Effector memory CD4-positive, alpha-beta T cell (primary cell): Measurements from ENCODE around the gene CNOT10.
"Not testable (repeated sequence)": the region's sequence is repeated elsewhere in the genome, so short reads cannot be mapped to it uniquely, and the experiment has no call there.

Experiments used
- DNase-seq, 3 donors: peaks; one replicate each; pipeline ENCODE4 v3.0.0-alpha.2; 2020
- H3K27ac ChIP-seq: 2 replicates; pipeline ENCODE4 v1.7.0; 2013; ENCODE audit warnings: mild to moderate bottlenecking, low read length, moderate library complexity; ENCODE audit not compliant: insufficient read depth, poor library complexity, severe bottlenecking
- H3K27me3 ChIP-seq: replicated peaks from 2 replicates; pipeline ENCODE4 v1.7.0; 2013; ENCODE audit warnings: mild to moderate bottlenecking, low read length; ENCODE audit not compliant: insufficient read depth, control insufficient read depth, poor library complexity, severe bottlenecking
- H3K36me3 ChIP-seq: 2 replicates; pipeline ENCODE4 v1.7.0; 2013; ENCODE audit warnings: mild to moderate bottlenecking, low read length, moderate library complexity; ENCODE audit not compliant: control insufficient read depth, insufficient read depth
- H3K4me1 ChIP-seq: 2 replicates; pipeline ENCODE4 v1.7.0; 2013; ENCODE audit warnings: low read length, mild to moderate bottlenecking; ENCODE audit not compliant: control insufficient read depth, insufficient read depth, poor library complexity, severe bottlenecking
- H3K4me3 ChIP-seq: 2 replicates; pipeline ENCODE4 v1.7.0; 2013; ENCODE audit warnings: low read length, low read depth, mild to moderate bottlenecking; ENCODE audit not compliant: insufficient read depth, poor library complexity, severe bottlenecking
- H3K9me3 ChIP-seq: 2 replicates; pipeline ENCODE4 v1.7.0; 2013; ENCODE audit warnings: mild to moderate bottlenecking, low read length, moderate library complexity; ENCODE audit not compliant: control insufficient read depth

The CNOT10 gene

DNA sequence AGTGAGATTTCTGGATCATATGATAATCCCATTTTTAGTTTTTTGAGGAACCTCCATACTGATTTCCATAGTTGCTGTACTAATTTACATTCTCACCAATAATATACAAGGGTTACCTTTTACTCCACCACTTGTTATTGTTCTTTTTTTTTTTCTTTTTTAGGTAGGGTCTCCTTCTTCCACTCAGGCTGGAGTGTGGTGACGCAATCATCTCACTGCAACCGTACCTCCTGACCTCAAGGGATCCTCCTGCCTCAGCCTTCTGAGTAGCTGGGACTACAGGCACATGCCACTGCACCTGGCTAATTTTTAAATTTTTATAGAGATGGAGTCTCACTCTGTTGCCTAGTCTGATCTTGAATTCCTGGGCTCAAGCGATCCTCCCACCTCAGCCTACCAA is 24.4 kb upstream of the CNOT10 start:
- Histone ChIP-seq H3K27ac (no peak overlapping the region), H3K36me3 (no peaks in the 10 kb centered on the region)

DNA sequence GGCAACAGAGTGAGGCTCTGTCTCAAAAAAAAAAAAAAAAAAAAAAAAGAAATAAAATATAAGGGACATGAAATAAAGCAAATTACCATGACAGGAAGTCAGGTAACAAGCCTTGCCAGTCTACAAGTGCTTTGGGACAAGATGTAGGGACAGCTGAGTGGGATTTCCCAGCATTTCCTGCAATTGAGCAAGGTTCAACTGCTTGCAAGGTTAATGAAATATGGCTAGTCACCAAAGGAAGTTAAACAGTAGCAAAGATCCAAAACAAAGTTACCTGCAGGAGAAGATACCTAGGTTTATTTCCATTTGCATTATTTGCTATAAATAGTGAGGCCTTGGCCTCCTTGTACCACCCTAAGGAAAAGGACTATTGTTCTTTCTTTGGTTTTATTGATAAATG is 22.3 kb upstream of the CNOT10 start:
- no peaks in the 10 kb centered on the region for H3K27me3 ChIP-seq
- H3K4me3 ChIP-seq: no peak overlapping the region
- no peak overlapping the region for H3K27ac ChIP-seq
- H3K4me1 ChIP-seq: no peaks in the 10 kb centered on the region
- H3K9me3 ChIP-seq: no peaks in the 10 kb centered on the region
- DNase-seq: no peak
- H3K36me3 ChIP-seq: no peaks in the 10 kb centered on the region

More for the DNA sequence above, 24.4 kb upstream of the CNOT10 start:
- H3K4me1 ChIP-seq: no peaks in the 10 kb centered on the region
- H3K9me3 ChIP-seq: no peaks in the 10 kb centered on the region
- no peak for DNase-seq
- no peak overlapping the region for H3K4me3 ChIP-seq
- no peaks in the 10 kb centered on the region for H3K27me3 ChIP-seq

DNA sequence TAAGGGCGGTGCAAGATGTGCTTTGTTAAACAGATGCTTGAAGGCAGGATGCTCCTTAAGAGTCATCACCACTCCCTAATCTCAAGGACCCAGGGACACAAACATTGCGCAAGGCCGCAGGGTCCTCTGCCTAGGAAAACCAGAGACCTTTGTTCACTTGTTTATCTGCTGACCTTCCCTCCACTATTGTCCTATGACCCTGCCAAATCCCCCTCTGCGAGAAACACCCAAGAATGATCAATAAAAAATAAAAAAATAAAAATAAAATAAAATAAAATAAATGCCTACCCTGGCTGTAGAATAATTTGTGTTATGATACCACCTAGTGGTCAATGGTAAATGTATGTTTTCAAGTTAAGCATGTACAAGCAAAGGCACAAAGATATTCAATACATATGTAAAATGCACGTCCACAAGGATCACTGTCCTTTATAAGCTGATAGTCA is 20.3 kb upstream of the CNOT10 start:
- H3K27ac ChIP-seq, H3K4me3 ChIP-seq, H3K36me3 ChIP-seq, H3K9me3 ChIP-seq, DNase-seq, H3K4me1 ChIP-seq, H3K27me3 ChIP-seq: not testable (repeated sequence)

DNA sequence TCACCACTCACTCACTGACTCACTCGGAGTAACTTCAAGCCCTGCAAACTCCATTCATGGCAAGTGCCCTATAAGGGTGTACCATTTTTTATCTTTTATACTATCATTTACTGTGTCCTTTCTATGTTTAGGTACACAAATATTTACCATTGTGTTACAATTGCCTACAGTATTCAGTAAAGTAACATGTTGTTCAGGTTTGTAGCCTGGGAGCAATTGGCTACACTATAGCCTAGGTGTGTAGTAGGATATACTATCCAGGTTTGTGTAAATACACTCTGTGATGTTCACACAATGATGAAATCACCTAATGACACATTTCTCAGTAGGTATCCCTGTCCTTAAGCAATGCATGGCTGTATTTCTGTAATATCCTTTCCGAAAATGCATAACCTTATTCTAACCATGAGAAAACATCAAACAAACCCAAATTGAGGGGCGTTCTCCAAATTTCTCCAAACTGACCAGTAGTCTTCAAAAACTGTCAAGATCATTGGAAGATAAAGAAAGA is 17.9 kb upstream of the CNOT10 start:
- Histone ChIP-seq H3K36me3 (no peaks in the 10 kb centered on the region), H3K4me3 (no peak overlapping the region), H3K27me3 (no peaks in the 10 kb centered on the region), H3K9me3 (no peaks in the 10 kb centered on the region), H3K4me1 (no peaks in the 10 kb centered on the region), H3K27ac (no peak overlapping the region)
- no peak for DNase-seq

DNA sequence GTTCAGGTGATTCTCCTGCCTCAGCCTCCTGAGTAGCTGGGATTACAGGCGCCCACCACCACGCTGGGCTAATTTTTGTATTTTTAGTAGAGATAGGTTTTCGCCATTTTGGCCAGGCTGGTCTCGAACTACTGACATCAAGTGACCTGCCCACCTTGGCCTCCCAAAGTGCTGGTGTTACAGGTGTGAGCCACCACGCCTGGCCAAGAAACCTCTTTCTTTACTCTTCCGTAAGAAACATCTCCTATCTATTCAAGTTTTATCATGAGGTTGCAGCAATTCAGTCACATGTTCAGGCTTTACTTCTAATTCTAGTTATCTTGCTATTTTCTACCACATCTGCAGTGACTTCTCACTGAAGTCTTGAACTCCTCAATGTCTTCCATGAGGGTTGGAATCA is 15.8 kb upstream of the CNOT10 start:
- DNase-seq, H3K36me3 ChIP-seq, H3K27me3 ChIP-seq, H3K4me1 ChIP-seq, H3K9me3 ChIP-seq, H3K4me3 ChIP-seq, H3K27ac ChIP-seq: not testable (repeated sequence)

DNA sequence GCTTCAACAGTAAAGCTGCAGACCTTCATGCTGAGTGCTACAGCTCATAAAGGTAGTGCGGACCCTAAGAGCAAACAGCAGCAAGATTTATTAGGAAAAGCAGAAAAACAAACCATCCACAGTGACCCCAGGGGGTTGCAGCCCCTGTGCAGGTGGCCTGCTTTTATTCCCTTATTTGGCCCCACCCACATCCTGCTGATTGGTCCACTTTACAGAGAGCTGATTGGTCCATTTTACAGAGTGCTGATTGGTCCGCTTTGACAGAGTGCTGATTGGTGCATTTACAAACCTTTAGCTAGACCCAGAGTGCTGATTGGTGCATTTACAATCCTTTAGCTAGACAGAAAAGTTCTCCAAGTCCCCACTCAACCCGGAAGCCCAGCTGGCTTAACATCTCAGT is 11.3 kb upstream of the CNOT10 start:
- not testable (repeated sequence) for H3K36me3 ChIP-seq, DNase-seq, H3K27me3 ChIP-seq, H3K4me1 ChIP-seq, H3K9me3 ChIP-seq, H3K4me3 ChIP-seq, H3K27ac ChIP-seq

DNA sequence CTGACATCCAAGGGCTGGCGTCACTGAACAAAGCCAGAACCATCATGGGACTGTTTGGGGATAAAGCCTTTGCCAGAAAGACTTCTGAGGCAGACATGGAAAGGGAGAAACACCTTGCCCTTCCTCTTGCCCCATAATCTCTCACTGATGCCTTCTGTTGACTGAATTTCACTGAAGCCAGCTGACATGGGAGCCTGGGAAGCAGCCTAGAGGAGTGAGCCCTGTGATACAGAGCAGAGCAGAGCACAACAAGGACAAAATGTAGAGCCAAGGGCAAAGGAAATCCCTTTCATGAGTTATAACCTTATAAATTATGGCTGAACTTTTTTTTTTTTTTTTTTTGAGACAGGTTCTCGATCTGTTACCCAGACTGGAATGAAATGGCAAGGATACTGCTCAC is 9.8 kb upstream of the CNOT10 start:
- DNase-seq: no peak
- no peak overlapping the region for H3K27ac ChIP-seq
- no peaks in the 10 kb centered on the region for H3K4me1 ChIP-seq
- no peaks in the 10 kb centered on the region for H3K27me3 ChIP-seq
- no peak overlapping the region for H3K4me3 ChIP-seq
- no peaks in the 10 kb centered on the region for H3K9me3 ChIP-seq
- H3K36me3 ChIP-seq: no peaks in the 10 kb centered on the region

DNA sequence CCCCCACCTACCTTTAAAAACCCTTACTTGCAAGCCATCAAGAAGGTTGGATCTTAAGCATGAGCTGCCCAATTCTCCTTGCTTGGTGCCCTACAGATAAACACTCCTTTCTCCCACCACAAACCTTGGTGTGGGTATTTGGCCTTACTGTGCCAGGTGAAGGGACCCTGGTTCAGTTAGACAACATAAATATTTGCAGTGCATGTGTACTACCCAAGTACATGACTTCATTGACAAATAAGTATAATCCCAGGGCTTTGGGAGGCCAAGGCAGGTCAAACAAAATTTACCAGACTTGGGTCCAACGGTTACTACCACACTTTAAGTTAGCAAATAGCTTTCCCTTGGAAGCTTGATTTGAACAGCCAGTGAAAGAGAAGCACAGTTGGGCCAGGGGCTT is 9.3 kb upstream of the CNOT10 start:
- Histone ChIP-seq H3K4me3 (no peak overlapping the region), H3K4me1 (no peaks in the 10 kb centered on the region), H3K9me3 (no peaks in the 10 kb centered on the region), H3K27me3 (no peaks in the 10 kb centered on the region), H3K36me3 (no peaks in the 10 kb centered on the region), H3K27ac (no peak overlapping the region)
- DNase-seq: no peak

DNA sequence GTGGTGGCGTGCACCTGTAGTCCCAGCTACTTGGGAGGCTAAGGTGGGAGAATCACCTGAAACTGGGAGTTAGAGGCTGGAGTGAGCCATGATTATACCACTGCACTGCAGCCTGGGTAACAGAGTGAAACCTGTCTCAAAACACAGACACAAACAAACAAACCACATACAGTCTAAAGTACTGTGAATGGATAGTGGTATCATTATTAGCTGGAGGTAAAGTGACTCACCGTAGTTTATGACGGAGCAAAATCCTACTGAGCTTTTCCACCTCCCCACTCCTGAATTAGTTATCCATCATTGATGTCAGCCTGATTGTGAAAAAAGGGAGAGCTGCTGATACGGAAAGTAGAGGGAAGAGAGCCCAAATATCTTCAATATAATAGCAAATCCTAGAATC is 3.2 kb upstream of the CNOT10 start:
- Histone ChIP-seq H3K4me1 (peaks cover 19% of the 10 kb centered on the region), H3K9me3 (no peaks in the 10 kb centered on the region), H3K27me3 (no peaks in the 10 kb centered on the region), H3K36me3 (no peaks in the 10 kb centered on the region), H3K4me3 (no peak overlapping the region), H3K27ac (no peak overlapping the region)
- no peak for DNase-seq

DNA sequence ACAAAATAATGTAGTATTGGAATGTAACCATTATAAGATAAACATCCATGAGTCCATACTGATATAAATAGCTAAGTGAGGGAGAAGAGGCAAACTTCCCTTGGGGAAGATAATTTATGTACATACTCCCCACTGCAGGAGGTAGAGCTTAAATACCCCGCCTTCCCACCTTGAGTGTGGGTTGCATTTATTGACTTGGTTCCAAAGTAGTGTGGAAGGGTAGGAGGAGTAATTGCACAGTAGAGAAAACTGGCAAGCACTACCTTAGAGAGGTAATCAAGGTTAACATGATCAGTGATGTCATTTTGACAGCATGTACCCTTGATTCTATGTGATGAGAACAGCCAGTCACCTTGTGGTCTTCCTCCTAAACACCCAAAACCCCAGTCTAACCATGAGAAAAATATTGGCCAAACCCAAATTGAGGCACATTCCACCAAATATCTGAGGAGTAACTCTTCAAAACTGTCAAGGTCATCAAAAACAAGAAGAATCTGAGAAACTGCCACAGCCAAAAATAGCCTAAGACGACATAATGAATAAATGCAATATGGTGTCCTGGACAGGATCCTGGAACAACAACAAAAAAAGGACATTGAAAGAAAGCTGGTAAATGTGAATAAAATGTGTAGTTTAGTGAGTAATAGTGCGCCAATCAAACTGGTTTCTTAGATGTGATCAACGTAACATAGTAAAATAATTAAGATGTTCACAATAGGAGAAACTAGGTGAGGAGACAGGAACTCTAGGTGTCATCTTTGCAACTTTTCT is 774 bp upstream of the CNOT10 start:
- Histone ChIP-seq H3K27me3 (no peaks in the 10 kb centered on the region), H3K36me3 (no peaks in the 10 kb centered on the region), H3K27ac (peak overlapping the region; percentile 84), H3K9me3 (no peaks in the 10 kb centered on the region), H3K4me1 (peaks cover 20% of the 10 kb centered on the region), H3K4me3 (peak overlapping the region; percentile 81)
- no peak for DNase-seq
